H9 (cell line): Measurements from ENCODE around the gene RPL29. TPM values are rescaled to one million over a fixed set of nuclear protein-coding genes. Genes with fewer than 3 reads are reported as not detected.

Experiments used
- DNase-seq: peaks from one replicate; pipeline ENCODE4 v3.0.0-alpha.2; 2017
- H2AFZ ChIP-seq: one replicate; pipeline ENCODE4 v1.6.1; 2013; ENCODE audit warnings: mild to moderate bottlenecking, low read length, control low read depth, moderate library complexity
- H2AK5ac ChIP-seq: 2 replicates; pipeline ENCODE4 v1.6.1; 2013; ENCODE audit warnings: low read length, control low read depth, mixed read lengths; ENCODE audit not compliant: insufficient read length
- H2BK120ac ChIP-seq: one replicate; pipeline ENCODE4 v1.6.1; 2013; ENCODE audit warnings: low read depth, mild to moderate bottlenecking, low read length, control low read depth, inconsistent platforms; ENCODE audit not compliant: poor library complexity, severe bottlenecking
- H2BK12ac ChIP-seq: 2 replicates; pipeline ENCODE4 v1.6.1; 2013; ENCODE audit warnings: low read length, control low read depth, mixed read lengths, low read depth; ENCODE audit not compliant: insufficient read length
- H2BK15ac ChIP-seq: 2 replicates; pipeline ENCODE4 v1.6.1; 2013; ENCODE audit warnings: low read depth, low read length, control low read depth
- H2BK20ac ChIP-seq: one replicate; pipeline ENCODE4 v1.6.1; 2013; ENCODE audit warnings: low read depth, mild to moderate bottlenecking, low read length, control low read depth, inconsistent platforms; ENCODE audit not compliant: poor library complexity, severe bottlenecking
- H2BK5ac ChIP-seq: 2 replicates; pipeline ENCODE4 v1.6.1; 2013; ENCODE audit warnings: low read length, control low read depth, mixed read lengths; ENCODE audit not compliant: insufficient read length
- H3K14ac ChIP-seq: 2 replicates; pipeline ENCODE4 v1.6.1; 2013; ENCODE audit warnings: low read length, control low read depth; ENCODE audit not compliant: insufficient read depth
- H3K18ac ChIP-seq: 2 replicates; pipeline ENCODE4 v1.6.1; 2013; ENCODE audit warnings: low read depth, mild to moderate bottlenecking, mixed read lengths, low read length, control low read depth; ENCODE audit not compliant: insufficient read length
- H3K23ac ChIP-seq: 2 replicates; pipeline ENCODE4 v1.6.1; 2013; ENCODE audit warnings: low read length, control low read depth, mixed read lengths, low read depth; ENCODE audit not compliant: insufficient read length
- H3K23me2 ChIP-seq: 2 replicates; pipeline ENCODE4 v1.6.1; 2013; ENCODE audit warnings: low read depth, mild to moderate bottlenecking, mixed read lengths, low read length, control low read depth; ENCODE audit not compliant: insufficient read length, poor library complexity, severe bottlenecking
- H3K27ac ChIP-seq: 2 replicates; pipeline ENCODE4 v1.5.1; 2013; ENCODE audit warnings: low read length, control low read depth, mixed read lengths, low read depth; ENCODE audit not compliant: insufficient read length
- H3K27me3 ChIP-seq: 2 replicates; pipeline ENCODE4 v1.6.1; 2013; ENCODE audit warnings: low read length, control low read depth, inconsistent platforms; ENCODE audit not compliant: insufficient read depth
- H3K4ac ChIP-seq: 2 replicates; pipeline ENCODE4 v1.6.1; 2013; ENCODE audit warnings: low read depth, mild to moderate bottlenecking, control low read depth, inconsistent platforms, low read length, moderate library complexity
- H3K4me1 ChIP-seq: 2 replicates; pipeline ENCODE4 v1.6.1; 2013; ENCODE audit warnings: low read length, control low read depth, inconsistent platforms; ENCODE audit not compliant: insufficient read depth
- H3K4me2 ChIP-seq: 2 replicates; pipeline ENCODE4 v1.6.1; 2013; ENCODE audit warnings: low read length, control low read depth, mixed read lengths; ENCODE audit not compliant: insufficient read length, insufficient read depth
- H3K56ac ChIP-seq: 2 replicates; pipeline ENCODE4 v1.6.1; 2013; ENCODE audit warnings: low read depth, mild to moderate bottlenecking, mixed read lengths, low read length, control low read depth; ENCODE audit not compliant: insufficient read length
- H3K79me1 ChIP-seq: 2 replicates; pipeline ENCODE4 v1.6.1; 2013; ENCODE audit warnings: low read depth, mild to moderate bottlenecking, moderate library complexity, low read length, control low read depth, inconsistent platforms; ENCODE audit not compliant: insufficient read depth, poor library complexity, severe bottlenecking
- H3K79me2 ChIP-seq: 2 replicates; pipeline ENCODE4 v1.6.1; 2013; ENCODE audit warnings: low read length, control low read depth, inconsistent platforms; ENCODE audit not compliant: insufficient read depth
- H3K9ac ChIP-seq: 2 replicates; pipeline ENCODE4 v1.6.1; 2013; ENCODE audit warnings: low read length, control low read depth, mixed read lengths; ENCODE audit not compliant: insufficient read length; ENCODE audit errors: extremely low read depth
- H3K9me3 ChIP-seq: one replicate; pipeline ENCODE4 v1.6.1; 2013; ENCODE audit warnings: low read depth, low read length, inconsistent platforms; ENCODE audit not compliant: control insufficient read depth
- H3T11ph ChIP-seq: one replicate; pipeline ENCODE4 v1.6.1; 2013; ENCODE audit warnings: mild to moderate bottlenecking, low read length, control low read depth, inconsistent platforms
- H4K20me1 ChIP-seq: one replicate; pipeline ENCODE4 v1.6.1; 2013; ENCODE audit not compliant: control insufficient read depth, insufficient read length, insufficient read depth
- H4K5ac ChIP-seq: 2 replicates; pipeline ENCODE4 v1.6.1; 2013; ENCODE audit warnings: low read depth, mild to moderate bottlenecking, mixed read lengths, low read length, control low read depth; ENCODE audit not compliant: insufficient read length
- H4K8ac ChIP-seq: replicated peaks from 2 replicates; pipeline ENCODE4 v1.6.1; 2013; ENCODE audit warnings: low read length, control low read depth, mixed read lengths, low read depth; ENCODE audit not compliant: insufficient read length
- H4K91ac ChIP-seq: 2 replicates; pipeline ENCODE4 v1.6.1; 2013; ENCODE audit warnings: low read depth, mild to moderate bottlenecking, moderate library complexity, mixed read lengths, low read length, control low read depth; ENCODE audit not compliant: insufficient read length
- H3K27ac Mint-ChIP-seq, 3 experiments: 2 replicates in 2 of 3; 3 replicates in 1 of 3; pipeline ENCODE4 v1.8.0; 2020 to 2021; ENCODE audit warnings: mixed read lengths in 3 of 3, mild to moderate bottlenecking in 1 of 3, moderate library complexity in 1 of 3
- H3K27me3 Mint-ChIP-seq: 2 replicates; pipeline ENCODE4 v1.8.0; 2021; ENCODE audit warnings: low read depth, mild to moderate bottlenecking, moderate library complexity, mixed read lengths
- H3K36me3 Mint-ChIP-seq, 3 experiments: 2 replicates in 2 of 3; 3 replicates in 1 of 3; pipeline ENCODE4 v1.8.0; 2020 to 2021; ENCODE audit warnings: low read depth in 3 of 3, mixed read lengths in 3 of 3; ENCODE audit not compliant: insufficient read depth in 1 of 3
- H3K4me1 Mint-ChIP-seq, 2 experiments: 2 replicates each; pipeline ENCODE4 v1.8.0; 2020; ENCODE audit warnings: mixed read lengths in 2 of 2
- H3K4me3 Mint-ChIP-seq, 2 experiments: 2 replicates in 1 of 2; 3 replicates in 1 of 2; pipeline ENCODE4 v1.8.0; 2020 to 2021; ENCODE audit warnings: mild to moderate bottlenecking in 2 of 2, mixed read lengths in 2 of 2, moderate library complexity in 1 of 2
- H3K9me3 Mint-ChIP-seq, 2 experiments: 2 replicates in 1 of 2; 3 replicates in 1 of 2; pipeline ENCODE4 v1.8.0; 2020; ENCODE audit warnings: mild to moderate bottlenecking in 2 of 2, mixed read lengths in 2 of 2, moderate library complexity in 1 of 2
- CTCF ChIP-seq: fragments of 200-600 bp; sonication (generic); conservative IDR thresholded peaks from 3 replicates; pipeline ENCODE4 v1.8.0; 2021; ENCODE audit warnings: antibody characterized with exemption, mild to moderate bottlenecking
- WGBS: extraction: QIAGEN DNeasy Blood & Tissue Kit; methylation state at CpG from one replicate; pipeline ENCODE4 v1.1.7; 2013; ENCODE audit warnings: missing lambda C conversion rate, low lambda C conversion rate, mixed read lengths; ENCODE audit not compliant: insufficient read length; ENCODE audit errors: extremely low coverage; 5-methylcytosine and 5-hydroxymethylcytosine counted together
- total RNA-seq: library from RNA; stranded (reverse); gene quantifications from 2 replicates; pipeline ENCODE4 v1.2.1, GENCODE V29; 2021

The RPL29 gene
- total RNA-seq, 1 experiment from 2014 or later: 1,592 TPM

DNA sequence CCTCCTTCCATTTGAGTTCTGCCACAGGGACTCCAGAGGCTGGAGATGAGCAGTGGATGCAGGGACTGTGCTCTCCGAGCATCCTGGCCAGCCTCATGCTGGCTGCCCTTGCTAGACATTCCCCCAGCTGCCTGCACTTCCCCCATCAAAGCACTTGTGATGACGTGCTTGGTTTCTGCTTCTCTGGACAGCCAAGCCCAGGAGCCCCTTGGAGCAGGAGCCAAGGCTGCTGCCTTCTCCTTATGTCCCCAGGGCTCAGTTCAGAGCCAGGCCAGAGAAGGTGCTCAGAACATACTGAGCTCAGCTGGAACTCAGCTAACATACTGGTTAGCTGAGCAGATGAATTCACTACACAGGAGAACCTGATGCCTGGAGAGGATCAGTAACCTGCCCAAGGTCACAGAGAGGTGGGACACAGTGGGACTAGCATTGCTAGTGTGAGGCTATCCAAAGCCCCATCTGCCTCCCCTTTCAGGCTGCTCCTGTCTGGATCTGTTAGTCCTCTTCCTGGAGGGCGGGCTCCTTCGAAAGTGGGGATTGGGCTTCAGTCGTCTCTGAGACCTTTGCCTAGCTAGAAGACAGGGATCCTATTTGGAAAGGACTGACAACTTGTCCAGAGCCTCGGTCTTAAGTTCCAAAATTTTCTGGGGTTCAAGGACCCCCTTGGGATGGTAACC lies 32.7 kb downstream of the RPL29 start:
- Histone ChIP-seq H3K27ac (no peak overlapping the region), H3K18ac (no peak overlapping the region), H2AFZ (no peak overlapping the region), H3K9me3 (no peaks in the 10 kb centered on the region), H3K4me2 (no peak overlapping the region), H3K14ac (no peak overlapping the region), H3K9ac (no peak overlapping the region), H4K91ac (no peak overlapping the region), H3T11ph (no peak overlapping the region), H4K20me1 (no peaks in the 10 kb centered on the region), H2AK5ac (no peak overlapping the region), H4K8ac (no peak overlapping the region), H3K56ac (no peak overlapping the region), H2BK120ac (no peak overlapping the region), H3K23me2 (peaks cover 8% of the 10 kb centered on the region), H3K79me2 (no peaks in the 10 kb centered on the region), H3K4me1 (no peaks in the 10 kb centered on the region; the same call in 1 of the 2 replicates), H2BK12ac (no peak overlapping the region), H3K23ac (no peak overlapping the region), H2BK15ac (no peak overlapping the region), H3K79me1 (no peaks in the 10 kb centered on the region), H4K5ac (no peak overlapping the region), H3K4ac (no peak overlapping the region), H3K27me3 (no peaks in the 10 kb centered on the region), H2BK5ac (no peak overlapping the region), H2BK20ac (no peak overlapping the region)
- Mint-ChIP-seq H3K4me1 (peaks cover 40 to 58% of the 10 kb centered on the region in 2 experiments), H3K9me3 (no peaks in the 10 kb centered on the region), H3K27me3 (peaks cover 59% of the 10 kb centered on the region), H3K4me3 (no peak overlapping the region), H3K36me3 (peaks cover 0 to 5% (median 0%) of the 10 kb centered on the region in 3 experiments; a peak in 2 of 7 replicates), H3K27ac (peak overlapping the region in 1 of 3 experiments; percentile 52; a peak in 1 of 7 replicates)
- no peak for TF ChIP-seq CTCF
- DNase-seq: no peak
- WGBS: no CpG with 5 or more reads among the region's 6 CpGs
